Ectodermal cell (in vitro differentiated cells): ENCODE data around the gene THSD4.

ENCODE experiments used
- H3K27ac ChIP-seq: 2 replicates; pipeline ENCODE4 v1.7.0; 2013; ENCODE audit warnings: mild to moderate bottlenecking, low read depth, low read length; ENCODE audit not compliant: insufficient read depth, poor library complexity, severe bottlenecking
- H3K27me3 ChIP-seq: 2 replicates; pipeline ENCODE4 v1.7.0; 2013; ENCODE audit warnings: mild to moderate bottlenecking, low read length; ENCODE audit not compliant: insufficient read depth, control insufficient read depth, poor library complexity, severe bottlenecking
- H3K36me3 ChIP-seq: one replicate; pipeline ENCODE4 v1.7.0; 2013; ENCODE audit warnings: low read length; ENCODE audit not compliant: control insufficient read depth, insufficient read depth
- H3K4me1 ChIP-seq: one replicate; pipeline ENCODE4 v1.7.0; 2013; ENCODE audit warnings: low read length; ENCODE audit not compliant: control insufficient read depth, insufficient read depth
- H3K4me3 ChIP-seq: 2 replicates; pipeline ENCODE4 v1.7.0; 2013; ENCODE audit warnings: low read depth, low read length, control low read depth; ENCODE audit not compliant: insufficient read depth
- H3K9me3 ChIP-seq: 2 replicates; pipeline ENCODE4 v1.7.0; 2013; ENCODE audit warnings: mild to moderate bottlenecking, low read length, moderate library complexity; ENCODE audit not compliant: control insufficient read depth
- WGBS, 2 experiments: methylation state at CpG; one replicate each; pipeline ENCODE4 v1.1.7; 2013; ENCODE audit warnings: missing lambda C conversion rate in 2 of 2; 5-methylcytosine and 5-hydroxymethylcytosine counted together

The THSD4 gene

DNA sequence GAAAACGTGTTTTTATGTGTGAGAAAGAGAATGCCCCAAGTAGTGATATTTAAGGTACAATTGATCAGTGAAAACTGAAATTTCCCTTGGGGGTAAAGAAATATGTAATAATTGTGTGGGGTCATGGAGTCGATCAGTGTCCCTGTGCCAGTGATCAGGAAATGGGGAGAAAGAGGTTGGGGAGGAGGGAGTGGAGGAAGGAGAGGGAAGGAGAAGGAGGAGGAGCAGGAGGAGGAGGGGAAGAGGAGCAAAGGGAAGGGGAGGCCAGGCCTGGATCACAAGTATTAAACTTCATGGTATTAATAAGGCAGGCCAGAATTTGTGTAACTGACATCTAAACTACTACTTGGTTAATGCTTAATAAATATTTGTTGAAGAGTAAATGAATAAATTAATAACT lies 30.4 kb downstream of the THSD4 start:
- no peak overlapping the region for H3K4me3 ChIP-seq
- no peaks in the 10 kb centered on the region for H3K27me3 ChIP-seq
- no peak overlapping the region for H3K27ac ChIP-seq
- no peaks in the 10 kb centered on the region for H3K9me3 ChIP-seq
- H3K36me3 ChIP-seq, result no peaks in the 10 kb centered on the region
- peaks cover 13% of the 10 kb centered on the region for H3K4me1 ChIP-seq
- 85 to 91% methylated on average over 2 of the region's 2 CpGs for WGBS, 2 experiments

DNA sequence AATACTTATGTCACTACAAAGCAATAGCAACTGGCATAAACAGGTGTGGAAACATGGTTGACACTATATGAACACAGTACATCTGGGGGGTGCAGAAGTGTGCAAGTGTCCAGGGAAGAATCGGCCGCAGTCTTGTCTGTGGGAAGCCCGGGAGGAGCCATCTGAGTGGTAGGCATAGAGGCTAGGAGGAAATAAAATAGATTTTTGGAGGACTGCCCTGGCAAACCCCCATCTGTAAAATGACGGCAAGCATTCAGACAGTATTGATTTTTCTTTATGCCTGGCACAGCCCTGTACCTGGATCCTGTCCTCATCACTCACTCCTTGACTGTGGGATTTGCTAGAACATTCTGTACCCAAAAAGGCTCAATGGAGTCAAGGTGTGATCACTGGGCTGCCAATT lies 31.3 kb downstream of the THSD4 start:
- Histone ChIP-seq H3K27me3 (no peaks in the 10 kb centered on the region), H3K4me3 (no peak overlapping the region), H3K27ac (no peak overlapping the region), H3K4me1 (peaks cover 13% of the 10 kb centered on the region), H3K36me3 (no peaks in the 10 kb centered on the region), H3K9me3 (no peaks in the 10 kb centered on the region)
- 94 to 97% methylated on average over 4 of the region's 4 CpGs for WGBS, 2 experiments

- peaks cover 13% of the 10 kb centered on the region for H3K4me1 ChIP-seq
- 96 to 97% methylated on average over 6 of the region's 6 CpGs for WGBS, 2 experiments
- no peaks in the 10 kb centered on the region for H3K27me3 ChIP-seq
- no peaks in the 10 kb centered on the region for H3K36me3 ChIP-seq
- no peak overlapping the region for H3K27ac ChIP-seq
- H3K9me3 ChIP-seq, result no peaks in the 10 kb centered on the region
- H3K4me3 ChIP-seq, result no peak overlapping the region
These were observed 32.8 kb downstream of the THSD4 start for GRCh38 chr15:71148048-71148447.

DNA sequence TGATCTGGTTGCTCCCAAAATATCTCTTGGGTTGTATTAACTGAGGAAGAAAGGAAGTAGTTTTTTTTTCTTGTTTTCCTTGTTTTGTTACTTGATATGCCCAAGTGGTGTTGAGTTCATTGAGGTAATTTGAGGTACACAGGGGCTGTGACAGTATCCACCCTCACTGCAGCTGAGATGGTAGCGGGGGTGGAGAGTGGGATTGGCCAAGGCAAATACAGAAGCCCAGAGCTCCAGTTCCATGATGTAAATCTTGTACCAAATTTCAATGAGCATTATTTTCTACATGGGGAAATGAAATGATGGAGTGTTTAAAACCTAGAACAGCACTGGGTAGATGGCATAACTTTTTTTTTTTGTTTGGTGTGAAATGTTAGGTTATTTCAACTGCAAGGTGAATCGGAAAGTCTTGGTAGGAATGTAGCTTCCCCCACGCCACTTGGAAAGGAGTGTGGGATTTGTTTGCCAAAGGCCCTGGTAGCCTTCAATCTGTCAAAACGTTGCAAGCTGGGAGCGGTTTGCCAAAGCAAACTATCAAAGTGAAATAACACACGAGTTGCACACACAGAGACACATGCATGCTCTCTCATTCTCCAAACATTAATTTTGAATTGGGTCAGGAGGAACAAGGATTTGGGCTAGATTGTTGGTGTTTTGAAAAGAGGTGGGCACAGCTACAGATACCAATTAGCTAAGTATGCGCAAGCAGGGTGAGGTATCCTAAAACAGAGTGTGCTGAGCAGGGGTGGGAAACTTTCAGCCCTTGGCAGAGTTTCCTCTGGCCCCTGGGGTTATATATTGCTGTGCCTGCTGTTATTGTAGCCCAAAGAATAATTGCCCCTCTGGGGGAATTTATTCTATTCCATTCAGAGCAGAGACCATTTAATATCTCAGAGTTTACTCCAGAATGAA lies 34.6 kb downstream of the THSD4 start:
- Histone ChIP-seq H3K4me3 (no peak overlapping the region), H3K36me3 (no peaks in the 10 kb centered on the region), H3K9me3 (no peaks in the 10 kb centered on the region), H3K27me3 (no peaks in the 10 kb centered on the region), H3K27ac (no peak overlapping the region), H3K4me1 (no peaks in the 10 kb centered on the region)
- WGBS, 2 experiments, result 80 to 86% methylated on average over 7 of the region's 7 CpGs

DNA sequence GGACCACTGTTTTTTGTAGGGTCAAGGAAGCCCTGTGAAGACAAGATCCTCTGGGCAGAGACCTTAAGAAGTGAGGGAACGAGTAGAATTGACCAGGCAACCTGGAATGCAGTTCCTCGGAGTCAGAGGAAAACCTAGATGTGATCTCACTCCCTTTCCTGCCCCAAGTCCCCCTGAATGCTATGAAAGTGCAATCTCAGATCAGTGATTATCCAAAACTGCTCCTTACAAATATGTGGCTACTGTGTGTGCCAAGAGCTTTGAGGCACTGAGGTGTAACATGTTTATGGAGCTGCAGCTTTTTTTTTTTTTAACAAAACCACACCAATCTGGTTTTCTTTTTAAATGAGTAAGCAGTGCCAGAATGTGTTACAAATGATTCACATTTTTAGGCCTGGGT lies 35.8 kb downstream of the THSD4 start:
- H3K4me1 ChIP-seq, result no peaks in the 10 kb centered on the region
- no peak overlapping the region for H3K27ac ChIP-seq
- no peaks in the 10 kb centered on the region for H3K27me3 ChIP-seq
- H3K36me3 ChIP-seq, result no peaks in the 10 kb centered on the region
- 85 to 92% methylated on average over 2 of the region's 2 CpGs for WGBS, 2 experiments
- H3K9me3 ChIP-seq, result no peaks in the 10 kb centered on the region
- H3K4me3 ChIP-seq, result no peak overlapping the region

- H3K36me3 ChIP-seq, result no peaks in the 10 kb centered on the region
- H3K27me3 ChIP-seq, result no peaks in the 10 kb centered on the region
- no peaks in the 10 kb centered on the region for H3K9me3 ChIP-seq
- H3K4me3 ChIP-seq, result no peak overlapping the region
- 93 to 95% methylated on average over 7 of the region's 7 CpGs for WGBS, 2 experiments
- no peaks in the 10 kb centered on the region for H3K4me1 ChIP-seq
- H3K27ac ChIP-seq, result no peak overlapping the region
These were observed 37.3 kb downstream of the THSD4 start for GRCh38 chr15:71152542-71152941.

DNA sequence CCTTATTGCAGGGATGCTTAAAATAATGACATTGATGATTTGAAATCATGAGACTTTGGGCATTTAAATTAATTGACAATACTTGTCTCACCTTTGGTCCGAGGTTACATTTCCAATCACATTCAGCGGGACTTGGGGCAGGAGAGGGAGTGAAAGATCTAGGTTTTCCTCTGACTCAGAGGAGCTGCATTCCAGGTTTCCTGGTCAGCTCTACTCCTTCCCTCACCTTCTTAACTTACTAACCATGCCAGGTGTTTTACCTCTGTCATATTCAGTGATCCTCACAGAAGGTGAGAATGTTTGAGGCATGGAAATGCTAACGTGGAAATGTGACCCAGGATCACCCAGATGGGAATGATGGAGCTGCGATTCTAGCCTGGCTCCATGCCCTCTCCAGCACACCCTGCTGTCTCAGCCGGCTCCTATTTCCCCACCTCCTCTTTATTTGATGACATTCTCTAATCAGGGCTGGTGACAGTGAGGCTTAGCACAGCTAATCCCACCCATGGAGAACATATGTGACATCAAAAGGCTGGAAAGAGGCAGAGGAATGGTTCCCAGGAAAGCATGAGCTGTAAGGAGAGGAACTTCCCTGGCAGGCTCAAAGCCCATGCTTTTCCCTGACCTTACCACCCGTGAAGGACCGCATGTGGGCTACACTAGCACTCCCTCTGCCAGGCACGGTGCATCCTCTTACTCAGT lies 38.7 kb downstream of the THSD4 start:
- no peak overlapping the region for H3K4me3 ChIP-seq
- H3K27ac ChIP-seq, result no peak overlapping the region
- no peaks in the 10 kb centered on the region for H3K36me3 ChIP-seq
- WGBS, 2 experiments, result 71 to 74% methylated on average over 8 of the region's 8 CpGs
- no peaks in the 10 kb centered on the region for H3K4me1 ChIP-seq
- no peaks in the 10 kb centered on the region for H3K27me3 ChIP-seq
- no peaks in the 10 kb centered on the region for H3K9me3 ChIP-seq

GRCh38 chr15:71154607-71155200 lies 39.4 kb downstream of the THSD4 start:
- H3K9me3 ChIP-seq, result no peaks in the 10 kb centered on the region
- H3K36me3 ChIP-seq, result no peaks in the 10 kb centered on the region
- no peak overlapping the region for H3K4me3 ChIP-seq
- no peaks in the 10 kb centered on the region for H3K4me1 ChIP-seq
- WGBS, 2 experiments, result 93% methylated on average over 4 of the region's 4 CpGs
- H3K27me3 ChIP-seq, result no peaks in the 10 kb centered on the region
- H3K27ac ChIP-seq, result no peak overlapping the region

- WGBS, 2 experiments, result 91 to 100% methylated on average over 2 of the region's 2 CpGs
- Histone ChIP-seq H3K9me3 (no peaks in the 10 kb centered on the region), H3K36me3 (no peaks in the 10 kb centered on the region), H3K4me1 (no peaks in the 10 kb centered on the region), H3K27me3 (no peaks in the 10 kb centered on the region), H3K27ac (no peak overlapping the region), H3K4me3 (no peak overlapping the region)
These were observed 40.3 kb downstream of the THSD4 start for GRCh38 chr15:71155534-71155933.

- peaks cover 2% of the 10 kb centered on the region for H3K9me3 ChIP-seq
- WGBS, 2 experiments, result 87 to 90% methylated on average over 1 of the region's 1 CpG
- no peaks in the 10 kb centered on the region for H3K4me1 ChIP-seq
- no peak overlapping the region for H3K4me3 ChIP-seq
- no peak overlapping the region for H3K27ac ChIP-seq
- no peaks in the 10 kb centered on the region for H3K36me3 ChIP-seq
- no peaks in the 10 kb centered on the region for H3K27me3 ChIP-seq
These were observed 45.7 kb downstream of the THSD4 start for GRCh38 chr15:71160976-71161375.
